Measurements from ENCODE around the gene MTFR2. TPM values are rescaled to one million over a fixed set of nuclear protein-coding genes. Genes with fewer than 3 reads are reported as not detected.

MTFR2 gene
- total RNA-seq, 1 donor, result 4.3 TPM

GRCh38 chr6:136262940-136263339 lies 12.8 kb upstream of the MTFR2 start:
- no peak for TF ChIP-seq CTCF (IDR thresholded peaks at IDR 0.05; ENCODE audit: insufficient read depth, low read depth, low read length)
- DNase-seq (ENCODE audit: low read depth), result peak; percentile 30
- no peak overlapping the region for H3K4me3 ChIP-seq (ENCODE audit: low read depth, low read length)

- DNase-seq (ENCODE audit: low read depth), result no peak
- no peak overlapping the region for H3K4me3 ChIP-seq (ENCODE audit: low read depth, low read length)
- no peak for TF ChIP-seq CTCF (IDR thresholded peaks at IDR 0.05; ENCODE audit: insufficient read depth, low read depth, low read length)
Observed at GRCh38 chr6:136254851-136255466, 4.8 kb upstream of the MTFR2 start.

- TF ChIP-seq CTCF (IDR thresholded peaks at IDR 0.05; ENCODE audit: insufficient read depth, low read depth, low read length), result no peak
- no peak for DNase-seq (ENCODE audit: low read depth)
- H3K4me3 ChIP-seq (ENCODE audit: low read depth, low read length), result no peak overlapping the region
Observed at GRCh38 chr6:136253734-136254133, 3.6 kb upstream of the MTFR2 start.

- no peak overlapping the region for H3K4me3 ChIP-seq (ENCODE audit: low read depth, low read length)
- TF ChIP-seq CTCF (IDR thresholded peaks at IDR 0.05; ENCODE audit: insufficient read depth, low read depth, low read length), result no peak
- no peak for DNase-seq (ENCODE audit: low read depth)
Observed at GRCh38 chr6:136252441-136252840, 2.3 kb upstream of the MTFR2 start.

GRCh38 chr6:136251394-136251793 lies 1.3 kb upstream of the MTFR2 start:
- no peak for DNase-seq (ENCODE audit: low read depth)
- TF ChIP-seq CTCF (IDR thresholded peaks at IDR 0.05; ENCODE audit: insufficient read depth, low read depth, low read length), result no peak
- peak overlapping the region; percentile 91 for H3K4me3 ChIP-seq (ENCODE audit: low read depth, low read length)

- no peak for TF ChIP-seq CTCF (IDR thresholded peaks at IDR 0.05; ENCODE audit: insufficient read depth, low read depth, low read length)
- peak overlapping the region; percentile 91 for H3K4me3 ChIP-seq (ENCODE audit: low read depth, low read length)
- no peak for DNase-seq (ENCODE audit: low read depth)
Observed at GRCh38 chr6:136250686-136251008, 536 bp upstream of the MTFR2 start.

- no peak for TF ChIP-seq CTCF (IDR thresholded peaks at IDR 0.05; ENCODE audit: insufficient read depth, low read depth, low read length)
- no peak for DNase-seq (ENCODE audit: low read depth)
- H3K4me3 ChIP-seq (ENCODE audit: low read depth, low read length), result peak overlapping the region; percentile 91
Observed at GRCh38 chr6:136249336-136249735, 775 bp downstream of the MTFR2 start.
